Keratinocyte (primary cell): ENCODE measurements around the gene ACSL6. TPM values are rescaled to one million over a fixed set of nuclear protein-coding genes. Genes with fewer than 3 reads are reported as not detected.

Source experiments
- DNase-seq: peaks from one replicate; pipeline ENCODE4 v3.0.0-alpha.2; 2011; ENCODE audit warnings: low read depth, missing footprints, low spot score
- FAIRE-seq: peaks from 2 replicates; lab custom pipeline; 2011; peaks lifted over from hg19 to GRCh38; lab: Jason Lieb, UNC
- H2AFZ ChIP-seq: 2 replicates; pipeline ENCODE4 v1.6.0; 2012; ENCODE audit warnings: low read length, control low read depth, inconsistent platforms; ENCODE audit not compliant: control insufficient read depth
- H3K27ac ChIP-seq: 2 replicates; pipeline ENCODE4 v1.5.1; 2011; ENCODE audit warnings: low read length; ENCODE audit not compliant: control insufficient read depth, insufficient read depth
- H3K27me3 ChIP-seq: 3 replicates; pipeline ENCODE4 v1.6.0; 2011; ENCODE audit warnings: low read length; ENCODE audit not compliant: control insufficient read depth, insufficient read depth; ENCODE audit errors: extremely low read depth
- H3K36me3 ChIP-seq, 2 experiments: 2 replicates in 1 of 2; 3 replicates in 1 of 2; pipeline ENCODE4 v1.5.1; 2011; ENCODE audit warnings: low read length in 2 of 2, mild to moderate bottlenecking in 1 of 2; ENCODE audit not compliant: control insufficient read depth in 2 of 2, insufficient read depth in 2 of 2; ENCODE audit errors: extremely low read depth in 1 of 2
- H3K4me1 ChIP-seq: 3 replicates; pipeline ENCODE4 v1.5.1; 2011; ENCODE audit warnings: low read length; ENCODE audit not compliant: control insufficient read depth, insufficient read depth; ENCODE audit errors: extremely low read depth
- H3K4me2 ChIP-seq: 3 replicates; pipeline ENCODE4 v1.6.0; 2011; ENCODE audit warnings: low read depth, low read length; ENCODE audit not compliant: control insufficient read depth, insufficient read depth; ENCODE audit errors: extremely low read depth
- H3K4me3 ChIP-seq, 3 experiments: fragments of 200-600 bp in 1 of 3; sonication (generic) in 1 of 3; 2 replicates in 2 of 3; 3 replicates in 1 of 3; pipeline ENCODE4 v1.5.1; 2011 to 2016; ENCODE audit warnings: low read length in 3 of 3, mild to moderate bottlenecking in 3 of 3, control low read depth in 2 of 3, inconsistent platforms in 1 of 3, low read depth in 1 of 3, mixed read lengths in 1 of 3, mixed run types in 1 of 3, moderate library complexity in 1 of 3; ENCODE audit not compliant: control insufficient read depth in 2 of 3, insufficient read depth in 2 of 3; ENCODE audit errors: extremely low read depth in 1 of 3
- H3K79me2 ChIP-seq: 2 replicates; pipeline ENCODE4 v1.6.0; 2012; ENCODE audit warnings: low read length; ENCODE audit not compliant: control insufficient read depth, insufficient read depth
- H3K9ac ChIP-seq: 3 replicates; pipeline ENCODE4 v1.6.0; 2011; ENCODE audit warnings: low read length; ENCODE audit not compliant: control insufficient read depth, insufficient read depth; ENCODE audit errors: extremely low read depth
- H3K9me1 ChIP-seq: 3 replicates; pipeline ENCODE4 v1.6.0; 2011; ENCODE audit warnings: low read length; ENCODE audit not compliant: control insufficient read depth, insufficient read depth; ENCODE audit errors: extremely low read depth
- H3K9me3 ChIP-seq: 2 replicates; pipeline ENCODE4 v1.5.1; 2012; ENCODE audit warnings: low read depth, low read length; ENCODE audit not compliant: control insufficient read depth
- H4K20me1 ChIP-seq: 3 replicates; pipeline ENCODE4 v1.6.0; 2011; ENCODE audit warnings: low read length; ENCODE audit not compliant: control insufficient read depth, insufficient read depth; ENCODE audit errors: extremely low read depth
- EZH2 ChIP-seq: IDR thresholded peaks from one replicate; pipeline ENCODE4 v1.6.1; 2012; ENCODE audit warnings: inconsistent platforms, mild to moderate bottlenecking, low read length, moderate library complexity
- dilution Hi-C: fragments of 300-500 bp; cut with MboI; formaldehyde crosslinking; loops from one replicate; pipeline ENCODE4 v1.7.0; 2020; ENCODE audit warnings: low sequenced_read_pairs; ENCODE audit not compliant: extremely low pct_ligation_motif_present
- polyA plus RNA-seq, 5 experiments: library from polyadenylated mRNA; depleted of rRNA in 3 of 5; stranded (reverse) in 3 of 5; stranded (forward) in 1 of 5; unstranded in 1 of 5; fragments of >200 nt; gene quantifications; 1 replicate in 1 of 5; 2 replicates in 3 of 5; 3 replicates in 1 of 5; pipeline versions ENCODE4 v1.2.1 to v1.2.3, GENCODE V29; 2011 to 2012; ENCODE audit warnings: missing spikeins in 2 of 5, low read depth in 1 of 5, low replicate concordance in 1 of 5
- TF ChIP-seq, protein P1 (sequence below), 3 experiments: IDR thresholded peaks in 1 of 3; conservative IDR thresholded peaks in 1 of 3; optimal IDR thresholded peaks in 1 of 3; 2 replicates in 2 of 3; 3 replicates in 1 of 3; pipeline versions ENCODE3 to v1.5.1; 2011; ENCODE audit warnings: low read length in 3 of 3, mild to moderate bottlenecking in 3 of 3, moderate library complexity in 2 of 3, control low read depth in 1 of 3, inconsistent platforms in 1 of 3; ENCODE audit not compliant: insufficient read depth in 2 of 3; ENCODE audit errors: extremely low read depth in 1 of 3

ACSL6 gene
- polyA plus RNA-seq, 1 donor (not counting 4 experiments of a cell fraction or from before 2014, with no cell fraction given) = 0.18 TPM

DNA sequence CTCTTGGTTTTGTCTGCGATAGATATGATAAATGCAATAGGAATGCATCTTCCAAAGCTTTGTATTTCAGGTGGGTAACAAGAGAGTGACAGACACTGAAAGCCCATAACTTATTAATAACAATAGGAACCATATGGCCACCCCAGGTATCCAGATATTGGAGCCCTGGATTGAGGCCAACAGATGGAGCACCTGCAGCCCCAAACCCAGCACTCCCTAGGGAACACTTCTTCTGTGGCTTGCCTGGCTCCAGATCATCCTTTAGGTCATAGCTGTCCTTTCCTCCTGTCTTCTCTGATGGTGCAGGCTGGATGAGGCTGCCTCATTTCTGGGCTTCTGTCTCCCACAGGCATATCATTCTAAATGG lies 44.0 kb upstream of the ACSL6 start:
- Histone ChIP-seq H3K27me3 (peaks cover 4% of the 10 kb centered on the region), H3K4me3 (no peak overlapping the region), H2AFZ (no peak overlapping the region), H3K4me1 (no peaks in the 10 kb centered on the region), H3K4me2 (no peak overlapping the region), H3K27ac (no peak overlapping the region), H3K9me1 (no peaks in the 10 kb centered on the region), H3K9me3 (no peaks in the 10 kb centered on the region), H3K79me2 (no peaks in the 10 kb centered on the region), H4K20me1 (no peaks in the 10 kb centered on the region), H3K36me3 (no peaks in the 10 kb centered on the region), H3K9ac (no peak overlapping the region)
- dilution Hi-C loops = no loop called here
- TF ChIP-seq, protein P1, sequence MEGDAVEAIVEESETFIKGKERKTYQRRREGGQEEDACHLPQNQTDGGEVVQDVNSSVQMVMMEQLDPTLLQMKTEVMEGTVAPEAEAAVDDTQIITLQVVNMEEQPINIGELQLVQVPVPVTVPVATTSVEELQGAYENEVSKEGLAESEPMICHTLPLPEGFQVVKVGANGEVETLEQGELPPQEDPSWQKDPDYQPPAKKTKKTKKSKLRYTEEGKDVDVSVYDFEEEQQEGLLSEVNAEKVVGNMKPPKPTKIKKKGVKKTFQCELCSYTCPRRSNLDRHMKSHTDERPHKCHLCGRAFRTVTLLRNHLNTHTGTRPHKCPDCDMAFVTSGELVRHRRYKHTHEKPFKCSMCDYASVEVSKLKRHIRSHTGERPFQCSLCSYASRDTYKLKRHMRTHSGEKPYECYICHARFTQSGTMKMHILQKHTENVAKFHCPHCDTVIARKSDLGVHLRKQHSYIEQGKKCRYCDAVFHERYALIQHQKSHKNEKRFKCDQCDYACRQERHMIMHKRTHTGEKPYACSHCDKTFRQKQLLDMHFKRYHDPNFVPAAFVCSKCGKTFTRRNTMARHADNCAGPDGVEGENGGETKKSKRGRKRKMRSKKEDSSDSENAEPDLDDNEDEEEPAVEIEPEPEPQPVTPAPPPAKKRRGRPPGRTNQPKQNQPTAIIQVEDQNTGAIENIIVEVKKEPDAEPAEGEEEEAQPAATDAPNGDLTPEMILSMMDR (optimal IDR thresholded peaks at IDR 0.05 in 1 of 3, IDR thresholded peaks at IDR 0.05 in 1 of 3, conservative IDR thresholded peaks at IDR 0.05 in 1 of 3; ENCODE audit: extremely low read depth in 1 of 3, insufficient read depth in 2 of 3, low read length in 3 of 3) = no peak
- FAIRE-seq (no peak), DNase-seq (no peak)

DNA sequence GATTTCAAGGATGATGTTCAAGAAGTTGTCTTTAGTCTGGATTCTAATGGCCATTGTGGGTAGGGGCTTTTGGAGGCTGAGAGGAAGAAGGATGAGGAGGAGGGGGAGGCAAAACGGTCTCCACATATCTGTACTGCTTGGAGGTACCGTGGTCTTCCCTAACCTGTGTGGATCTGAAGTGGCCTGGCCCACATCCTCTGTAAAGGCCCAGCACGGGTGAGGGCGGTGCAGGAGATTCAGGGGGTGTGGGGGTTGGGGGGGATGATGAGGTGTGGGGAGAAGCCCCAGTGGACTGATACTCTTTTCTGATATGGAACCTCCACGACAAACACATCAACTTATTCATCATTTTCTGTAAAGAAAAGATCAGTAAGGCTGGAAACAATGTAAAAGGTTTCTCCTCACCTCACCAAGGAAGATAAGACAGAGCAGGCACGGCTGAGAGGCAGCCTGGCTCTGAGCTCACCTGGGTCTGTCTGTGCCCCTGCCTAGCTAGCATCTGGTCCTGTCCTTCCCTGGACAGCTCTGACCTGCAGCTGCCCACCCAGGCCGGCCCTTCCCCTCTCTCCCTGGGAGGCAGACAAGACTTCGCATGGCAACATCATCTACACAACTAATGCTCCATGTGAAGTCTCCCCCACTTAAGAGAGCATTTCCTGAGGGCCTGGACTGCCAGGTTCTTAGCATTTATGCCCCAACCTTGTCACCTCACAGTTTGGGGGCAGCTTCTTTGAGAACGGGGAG lies 43.4 kb upstream of the ACSL6 start:
- FAIRE-seq = no peak
- DNase-seq = no peak
- Histone ChIP-seq H3K9me1 (no peaks in the 10 kb centered on the region), H3K79me2 (no peaks in the 10 kb centered on the region), H2AFZ (no peak overlapping the region), H3K9me3 (no peaks in the 10 kb centered on the region), H3K4me1 (no peaks in the 10 kb centered on the region), H3K27ac (no peak overlapping the region), H3K4me2 (no peak overlapping the region), H3K4me3 (no peak overlapping the region), H4K20me1 (no peaks in the 10 kb centered on the region), H3K36me3 (no peaks in the 10 kb centered on the region), H3K9ac (no peak overlapping the region), H3K27me3 (peaks cover 4% of the 10 kb centered on the region)
- dilution Hi-C loops = no loop called here
- TF ChIP-seq, protein P1 (optimal IDR thresholded peaks at IDR 0.05 in 1 of 3, IDR thresholded peaks at IDR 0.05 in 1 of 3, conservative IDR thresholded peaks at IDR 0.05 in 1 of 3; ENCODE audit: extremely low read depth in 1 of 3, insufficient read depth in 2 of 3, low read length in 3 of 3) = no peak
- no peak for TF ChIP-seq EZH2
